IMR-90 (cell line): Measurements from ENCODE around the gene LRRC34. TPM values are rescaled to one million over a fixed set of nuclear protein-coding genes. Genes with fewer than 3 reads are reported as not detected.

Source experiments
- ATAC-seq: fragments of 200-7000 bp; cut with Tn5 transposase; 2 replicates; pipeline ENCODE4 v1.9.1; 2020; ENCODE audit warnings: low read depth, mild to moderate bottlenecking, moderate library complexity
- BruUV-seq: library from RNA; stranded (reverse); fragments of 400-500 nt; replicated peaks from 2 replicates; lab custom pipeline; 2021; lab: Mats Ljungman, UMichigan
- CTCF ChIA-PET: fragments of 300-600 bp; formaldehyde crosslinking; extraction: SDS; loops from one replicate; lab custom pipeline; 2021; ENCODE audit warnings: antibody characterized with exemption; lab: Yijun Ruan, JAX
- POLR2A ChIA-PET: fragments of 300-600 bp; sonication (Branson Sonifier 250); formaldehyde crosslinking; loops from one replicate; lab custom pipeline; 2022; ENCODE audit warnings: antibody characterized with exemption; ENCODE audit not compliant: unreplicated experiment; lab: Charles Lee
- DNase-seq: peaks from one replicate; pipeline ENCODE4 v3.0.0; 2013
- H2AFZ ChIP-seq: replicated peaks from 2 replicates; pipeline ENCODE3; 2013; ENCODE audit warnings: low read length, mild to moderate bottlenecking; ENCODE audit not compliant: poor library complexity
- H2AK5ac ChIP-seq: 2 replicates; pipeline ENCODE4 v1.6.1; 2013; ENCODE audit warnings: low read depth, low read length, inconsistent platforms
- H2AK9ac ChIP-seq: replicated peaks from 2 replicates; pipeline ENCODE3; 2013; ENCODE audit warnings: mild to moderate bottlenecking, low read depth, low read length, moderate library complexity; ENCODE audit not compliant: poor library complexity
- H2BK120ac ChIP-seq: 2 replicates; pipeline ENCODE4 v1.6.1; 2013; ENCODE audit warnings: low read depth, low read length, inconsistent platforms
- H2BK15ac ChIP-seq: 3 replicates; pipeline ENCODE4 v1.6.1; 2013; ENCODE audit warnings: low read depth, low read length, inconsistent platforms
- H2BK20ac ChIP-seq: 2 replicates; pipeline ENCODE4 v1.6.1; 2013; ENCODE audit warnings: low read depth, mild to moderate bottlenecking, inconsistent platforms, low read length, moderate library complexity
- H2BK5ac ChIP-seq: 2 replicates; pipeline ENCODE4 v1.6.1; 2013; ENCODE audit warnings: mild to moderate bottlenecking, low read depth, low read length, inconsistent platforms; ENCODE audit not compliant: poor library complexity, severe bottlenecking
- H3K14ac ChIP-seq: replicated peaks from 2 replicates; pipeline ENCODE4 v1.6.1; 2013; ENCODE audit warnings: low read depth, low read length, inconsistent platforms
- H3K18ac ChIP-seq: 2 replicates; pipeline ENCODE4 v1.6.1; 2013; ENCODE audit warnings: low read depth, low read length, control low read depth
- H3K23ac ChIP-seq: 2 replicates; pipeline ENCODE4 v1.6.1; 2013; ENCODE audit warnings: low read depth, low read length, inconsistent platforms
- H3K27ac ChIP-seq: 2 replicates; pipeline ENCODE4 v1.5.1; 2013; ENCODE audit warnings: mild to moderate bottlenecking, control low read depth, low read length; ENCODE audit not compliant: insufficient read depth
- H3K27me3 ChIP-seq: 2 replicates; pipeline ENCODE4 v1.6.1; 2013; ENCODE audit warnings: low read length; ENCODE audit not compliant: control insufficient read depth, insufficient read depth
- H3K36me3 ChIP-seq: 2 replicates; pipeline ENCODE4 v1.6.1; 2013; ENCODE audit warnings: low read length, mixed read lengths; ENCODE audit not compliant: control insufficient read depth, insufficient read depth
- H3K4ac ChIP-seq: 2 replicates; pipeline ENCODE4 v1.6.1; 2013; ENCODE audit warnings: low read depth, low read length, inconsistent platforms
- H3K4me1 ChIP-seq: 2 replicates; pipeline ENCODE4 v1.6.1; 2013; ENCODE audit warnings: low read length, mixed read lengths; ENCODE audit not compliant: control insufficient read depth, insufficient read depth
- H3K4me2 ChIP-seq: 2 replicates; pipeline ENCODE4 v1.6.1; 2013; ENCODE audit warnings: low read depth, mild to moderate bottlenecking, control low read depth, low read length, moderate library complexity
- H3K4me3 ChIP-seq: 2 replicates; pipeline ENCODE4 v1.5.1; 2013; ENCODE audit warnings: low read depth, mild to moderate bottlenecking, control low read depth, low read length, moderate library complexity; ENCODE audit not compliant: insufficient read depth
- H3K56ac ChIP-seq: 2 replicates; pipeline ENCODE4 v1.6.1; 2013; ENCODE audit warnings: low read length, inconsistent platforms; ENCODE audit not compliant: insufficient read depth; ENCODE audit errors: extremely low read depth
- H3K79me1 ChIP-seq, 2 experiments: 2 replicates each; pipeline ENCODE4 v1.6.1; 2013; ENCODE audit warnings: low read length in 2 of 2, inconsistent platforms in 1 of 2, low read depth in 1 of 2
- H3K9ac ChIP-seq: 2 replicates; pipeline ENCODE4 v1.6.1; 2013; ENCODE audit warnings: low read depth, low read length, control low read depth
- H3K9me1 ChIP-seq: 2 replicates; pipeline ENCODE4 v1.6.1; 2013; ENCODE audit warnings: low read length, inconsistent platforms; ENCODE audit not compliant: insufficient read depth
- H3K9me3 ChIP-seq: 2 replicates; pipeline ENCODE4 v1.6.1; 2013; ENCODE audit warnings: low read length; ENCODE audit not compliant: control insufficient read depth, insufficient read depth
- H4K20me1 ChIP-seq: 2 replicates; pipeline ENCODE4 v1.6.1; 2013; ENCODE audit warnings: low read length, inconsistent platforms; ENCODE audit not compliant: insufficient read depth
- H4K5ac ChIP-seq: 2 replicates; pipeline ENCODE4 v1.6.1; 2013; ENCODE audit warnings: mild to moderate bottlenecking, low read depth, low read length, control low read depth
- H4K8ac ChIP-seq, 2 experiments: 2 replicates each; pipeline ENCODE4 v1.6.1; 2013; ENCODE audit warnings: low read depth in 2 of 2, low read length in 2 of 2, control low read depth in 1 of 2, inconsistent platforms in 1 of 2
- H4K91ac ChIP-seq: 2 replicates; pipeline ENCODE4 v1.6.1; 2013; ENCODE audit warnings: low read depth, low read length, inconsistent platforms; ENCODE audit not compliant: insufficient read depth
- BHLHE40 ChIP-seq: fragments of 150-350 bp; IDR thresholded peaks from 2 replicates; pipeline ENCODE4 v1.6.1; 2016; ENCODE audit warnings: mild to moderate bottlenecking, low read depth, low read length
- MAFK ChIP-seq: IDR thresholded peaks from 2 replicates; pipeline ENCODE4 v1.6.1; 2012; ENCODE audit warnings: low read depth, low read length, improper control_type of control experiment
- POLR2A ChIP-seq: IDR thresholded peaks from 2 replicates; pipeline ENCODE4 v1.6.1; 2012; ENCODE audit warnings: mild to moderate bottlenecking, low read depth, low read length
- RCOR1 ChIP-seq: IDR thresholded peaks from 2 replicates; pipeline ENCODE4 v1.6.1; 2012; ENCODE audit warnings: mild to moderate bottlenecking, low read length, improper control_type of control experiment; ENCODE audit not compliant: insufficient replicate concordance
- WGBS, 2 experiments: methylation state at CpG; one replicate each; pipeline versions ENCODE4 v1.1.5 to v1.1.7; 2013; ENCODE audit warnings: missing lambda C conversion rate in 2 of 2; ENCODE audit not compliant: insufficient read length in 1 of 2; ENCODE audit errors: extremely low coverage in 2 of 2; 5-methylcytosine and 5-hydroxymethylcytosine counted together
- dilution Hi-C: fragments of 300-500 bp; cut with HindIII; formaldehyde crosslinking; loops from one replicate; pipeline ENCODE4 v1.14.3; 2018; ENCODE audit warnings: low sequenced_read_pairs; ENCODE audit not compliant: unreplicated experiment
- in situ Hi-C: fragments of 300-500 bp; cut with MboI; formaldehyde crosslinking; loops from 3 replicates; pipeline ENCODE4 v1.14.3; 2019; ENCODE audit warnings: low sequenced_read_pairs, inconsistent platforms, mixed read lengths
- intact Hi-C: fragments of 100-400 bp; cut with micrococcal nuclease; formaldehyde crosslinking; loops from 2 replicates; pipeline ENCODE4 v1.10.0; 2022
- polyA plus RNA-seq, 3 experiments: library from polyadenylated mRNA; depleted of rRNA; stranded (reverse); fragments of >200 nt; gene quantifications; 2 replicates each; pipeline ENCODE4 v1.2.3, GENCODE V29; 2012; ENCODE audit warnings: low replicate concordance in 1 of 3
- total RNA-seq: library from RNA; depleted of rRNA; stranded (reverse); fragments of >200 nt; gene quantifications from 2 replicates; pipeline ENCODE4 v1.2.3, GENCODE V29; 2012

Gene LRRC34
- total and polyA plus RNA-seq, 2 of the 4 experiments (the other 2 are of a cell fraction) = 0.90 to 0.91 TPM

DNA sequence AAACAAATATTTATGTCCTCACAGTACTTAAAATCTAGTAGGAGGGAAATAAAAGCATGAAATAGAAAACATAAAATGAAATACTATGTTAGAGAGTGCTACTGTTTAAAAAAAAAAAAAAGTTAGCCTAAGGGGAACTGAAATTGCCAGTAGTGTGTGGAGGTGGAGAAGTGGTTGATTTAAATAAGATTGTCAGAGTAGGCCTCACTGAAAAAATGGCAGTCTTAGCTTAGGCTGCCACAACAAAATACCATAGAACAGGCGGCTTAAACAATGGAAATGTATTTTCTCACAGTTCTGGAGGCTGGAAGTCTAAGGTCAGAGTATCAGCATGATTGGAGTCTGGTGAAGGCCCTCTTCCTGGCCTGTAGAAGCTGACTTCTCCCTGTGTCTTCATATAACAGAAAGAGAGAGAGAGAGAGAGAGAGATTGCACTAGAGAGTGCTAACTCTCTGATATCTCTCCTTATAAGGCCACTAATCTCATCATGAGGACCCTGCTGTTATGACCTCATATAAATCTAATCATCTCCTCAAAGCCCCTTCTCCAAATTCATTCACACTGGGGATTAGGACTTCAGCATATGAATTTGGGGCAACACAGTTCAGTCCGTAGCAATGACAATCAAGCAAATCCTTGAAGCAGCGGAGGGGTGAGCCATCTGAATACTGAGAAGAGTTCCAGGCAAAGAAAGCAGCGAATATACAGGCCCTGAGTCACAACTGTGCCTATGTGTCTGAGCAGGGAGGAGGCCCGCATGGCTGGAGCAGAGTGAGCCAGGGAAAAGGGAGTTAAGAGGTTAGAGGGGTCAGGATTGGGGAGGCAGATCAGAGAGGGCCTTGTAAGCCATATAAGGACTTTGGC lies 23.6 kb upstream of the LRRC34 start:
- intact Hi-C loops = no loop called here
- Histone ChIP-seq H2BK5ac (peak overlapping the region; percentile 40), H2AK9ac (no peak overlapping the region), H3K4me2 (no peak overlapping the region), H3K18ac (peak overlapping the region; percentile 51; the same call in 1 of the 2 replicates), H2AFZ (peak overlapping the region; percentile 59), H3K14ac (0 out of 2 replicates have a peak overlapping the region, but pooled peaks have one; percentile 23), H4K5ac (no peak overlapping the region), H4K20me1 (no peaks in the 10 kb centered on the region), H3K4me3 (no peak overlapping the region), H2BK15ac (no peak overlapping the region), H3K27me3 (no peaks in the 10 kb centered on the region; the same call in 1 of the 2 replicates), H2BK120ac (peak overlapping the region; percentile 47), H3K4me1 (peaks cover 5% of the 10 kb centered on the region), H3K79me1 (no peaks in the 10 kb centered on the region), H3K9me3 (no peaks in the 10 kb centered on the region), H3K9me1 (0 out of 2 replicates have a peak, but pooled peaks cover 4% of the 10 kb centered on the region), H2AK5ac (no peak overlapping the region), H3K27ac (peak overlapping the region; percentile 37; the same call in 1 of the 2 replicates), H4K8ac (peak overlapping the region in 1 of 2 experiments; percentile 33; a peak in 3 of 4 replicates), H3K4ac (peak overlapping the region; percentile 24; the same call in 1 of the 2 replicates), H3K56ac (no peak overlapping the region), H4K91ac (peak overlapping the region; percentile 43; the same call in 1 of the 2 replicates), H3K23ac (no peak overlapping the region), H3K36me3 (no peaks in the 10 kb centered on the region), H3K9ac (peak overlapping the region; percentile 50; the same call in 1 of the 2 replicates), H2BK20ac (0 out of 2 replicates have a peak overlapping the region, but pooled peaks have one; percentile 36)
- dilution Hi-C loops = no loop called here
- ATAC-seq (peak; percentile 84), DNase-seq (peak; percentile 50)
- in situ Hi-C loops = no loop called here
- WGBS, 2 experiments = 47% methylated on average over 4 of the region's 5 CpGs; no CpG with 5 or more reads in 1 of the 2 experiments
- ChIA-PET CTCF (interaction anchor here (0.6 kb wide), 1 partner anchor 1695 kb away, joined by 6 read pairs; no protein-coding TSS in a partner anchor), POLR2A (no interaction called here)
- no TSS peak for BruUV-seq
- no peak for TF ChIP-seq MAFK
- TF ChIP-seq RCOR1 = no peak
- TF ChIP-seq BHLHE40 = no peak
- no peak for TF ChIP-seq POLR2A
